ENCODE results near the gene ATP1A1.

The ATP1A1 gene

DNA sequence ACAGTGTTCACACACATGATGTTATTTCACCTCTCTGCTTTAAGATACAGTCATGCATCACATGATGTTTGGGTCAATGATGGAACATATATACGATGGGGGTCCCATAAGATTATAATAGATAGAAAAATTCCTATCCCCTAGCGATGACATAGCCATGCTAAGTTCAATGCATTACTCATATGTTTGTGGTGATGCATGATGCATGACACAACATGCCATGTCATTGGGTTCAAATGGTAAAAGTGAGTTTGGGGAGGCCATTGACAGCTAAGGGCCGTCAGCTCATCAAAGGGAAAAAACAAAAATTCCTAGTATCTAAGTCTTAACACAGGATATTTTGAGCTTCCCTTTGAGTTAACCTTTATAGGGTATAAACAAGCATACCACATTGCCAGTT is 73.6 kb downstream of the ATP1A1 start:
- no peak for DNase-seq

- no peak for DNase-seq
Observed at GRCh38 chr1:116448785-116449385, 75.8 kb downstream of the ATP1A1 start.

GRCh38 chr1:116449578-116449977 is 76.5 kb downstream of the ATP1A1 start:
- no peak for DNase-seq

DNA sequence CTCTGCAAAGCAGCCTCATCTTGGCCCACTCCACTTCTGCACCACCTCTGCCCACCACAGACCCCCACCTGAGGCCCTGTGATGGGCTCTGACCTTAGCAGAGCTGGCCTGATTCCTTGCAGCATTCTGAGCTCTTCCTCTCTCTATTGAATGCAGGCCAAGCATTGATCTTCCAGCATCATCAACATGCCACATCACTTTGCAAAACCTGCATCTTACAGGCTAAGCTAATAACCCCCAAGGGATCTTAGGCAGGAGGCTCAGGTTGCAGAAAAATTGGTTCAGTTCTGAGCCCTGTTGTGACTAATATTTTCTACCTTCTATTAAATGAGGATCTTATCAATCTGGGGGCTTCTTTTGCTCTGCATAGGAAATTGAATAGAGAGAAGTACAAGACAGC is 78.7 kb downstream of the ATP1A1 start:
- DNase-seq: no peak

- no peak for DNase-seq
Observed at GRCh38 chr1:116453481-116453880, 80.4 kb downstream of the ATP1A1 start.

DNA sequence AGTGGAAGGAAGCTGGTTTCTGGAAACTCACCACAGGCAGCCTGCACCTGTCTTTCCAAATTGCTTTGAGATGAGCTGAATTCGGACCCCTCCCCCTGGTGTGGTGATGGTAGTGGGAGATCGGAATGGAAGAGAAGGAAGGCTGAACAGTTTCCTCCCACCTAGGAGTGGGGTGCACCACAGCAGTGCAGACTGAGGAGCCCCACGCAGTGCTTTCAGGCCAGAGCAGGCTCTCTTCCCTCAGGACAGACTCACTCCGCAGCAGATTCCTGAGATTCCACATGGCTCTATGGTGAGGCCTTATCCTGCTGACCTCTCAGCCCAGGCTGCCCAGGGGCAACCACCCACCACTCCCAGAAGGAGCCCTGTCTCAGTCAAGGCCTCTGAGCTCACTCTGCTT is 80.9 kb downstream of the ATP1A1 start:
- DNase-seq: no peak
